ENCODE results near the gene XPR1. TPM values are rescaled to one million over a fixed set of nuclear protein-coding genes. Genes with fewer than 3 reads are reported as not detected.

The XPR1 gene
- total RNA-seq, 1 experiment from 2014 or later, result 16.8 TPM

- no peak overlapping the region for H3K27ac ChIP-seq
- ChIA-PET CTCF (no interaction called here), POLR2A (ENCODE audit: unreplicated experiment) (no interaction called here)
- no peaks in the 10 kb centered on the region for H3K27me3 ChIP-seq (ENCODE audit: insufficient read depth, low read depth)
- H3F3A ChIP-seq (ENCODE audit: insufficient read depth, low read depth), result no peaks in the 10 kb centered on the region
- H4K20me1 ChIP-seq (ENCODE audit: insufficient read depth), result no peaks in the 10 kb centered on the region
- H3K36me3 ChIP-seq (ENCODE audit: low read depth), result no peaks in the 10 kb centered on the region
- no peak overlapping the region for H2AFZ ChIP-seq
- intact Hi-C loops (cut with micrococcal nuclease; ENCODE audit: unreplicated experiment), result no loop called here
- DNase-seq, result no peak
- TF ChIP-seq EZH2 (IDR thresholded peaks at IDR 0.05; ENCODE audit: low read depth) (no peak), CTCF (conservative IDR thresholded peaks at IDR 0.05) (no peak)
- BruUV-seq (replicated peaks), result no TSS peak
- H3K4me1 ChIP-seq (replicated peaks; ENCODE audit: insufficient read depth), result no peaks in the 10 kb centered on the region
- H3K4me3 ChIP-seq, result no peak overlapping the region
- H3K79me2 ChIP-seq (ENCODE audit: low read depth), result no peaks in the 10 kb centered on the region
- no peak overlapping the region for H3K4me2 ChIP-seq
- H3K9me2 ChIP-seq (ENCODE audit: insufficient read depth), result no peaks in the 10 kb centered on the region
- no peaks in the 10 kb centered on the region for H3K9me3 ChIP-seq (ENCODE audit: insufficient read depth, low read depth)
Observed at GRCh38 chr1:180800945-180801344, 169.1 kb downstream of the XPR1 start.

GRCh38 chr1:180802813-180803212 is 171.0 kb downstream of the XPR1 start:
- no peaks in the 10 kb centered on the region for H3K4me1 ChIP-seq (replicated peaks; ENCODE audit: insufficient read depth)
- CTCF ChIA-PET, result no interaction called here
- intact Hi-C loops (cut with micrococcal nuclease; ENCODE audit: unreplicated experiment), result no loop called here
- no peaks in the 10 kb centered on the region for H3K79me2 ChIP-seq (ENCODE audit: low read depth)
- TF ChIP-seq CTCF (conservative IDR thresholded peaks at IDR 0.05) (no peak), EZH2 (IDR thresholded peaks at IDR 0.05; ENCODE audit: low read depth) (no peak)
- no peak overlapping the region for H3K4me3 ChIP-seq
- no peak for DNase-seq
- no peak overlapping the region for H3K27ac ChIP-seq
- BruUV-seq (replicated peaks), result no TSS peak
- no peaks in the 10 kb centered on the region for H3K27me3 ChIP-seq (ENCODE audit: insufficient read depth, low read depth)
- no peaks in the 10 kb centered on the region for H3K36me3 ChIP-seq (ENCODE audit: low read depth)
- no peaks in the 10 kb centered on the region for H4K20me1 ChIP-seq (ENCODE audit: insufficient read depth)
- no peaks in the 10 kb centered on the region for H3F3A ChIP-seq (ENCODE audit: insufficient read depth, low read depth)
- no peaks in the 10 kb centered on the region for H3K9me3 ChIP-seq (ENCODE audit: insufficient read depth, low read depth)
- no peak overlapping the region for H3K4me2 ChIP-seq
- H2AFZ ChIP-seq, result no peak overlapping the region
- no peaks in the 10 kb centered on the region for H3K9me2 ChIP-seq (ENCODE audit: insufficient read depth)
- POLR2A ChIA-PET (ENCODE audit: unreplicated experiment), result no interaction called here

GRCh38 chr1:180805316-180805715 is 173.5 kb downstream of the XPR1 start:
- H4K20me1 ChIP-seq (ENCODE audit: insufficient read depth), result no peaks in the 10 kb centered on the region
- H3F3A ChIP-seq (ENCODE audit: insufficient read depth, low read depth), result no peaks in the 10 kb centered on the region
- no peak for TF ChIP-seq EZH2 (IDR thresholded peaks at IDR 0.05; ENCODE audit: low read depth)
- ChIA-PET CTCF (no interaction called here), POLR2A (ENCODE audit: unreplicated experiment) (no interaction called here)
- no peak overlapping the region for H3K4me2 ChIP-seq
- DNase-seq, result no peak
- no peaks in the 10 kb centered on the region for H3K9me2 ChIP-seq (ENCODE audit: insufficient read depth)
- intact Hi-C loops (cut with micrococcal nuclease; ENCODE audit: unreplicated experiment), result no loop called here
- no peaks in the 10 kb centered on the region for H3K36me3 ChIP-seq (ENCODE audit: low read depth)
- H2AFZ ChIP-seq, result no peak overlapping the region
- H3K27me3 ChIP-seq (ENCODE audit: insufficient read depth, low read depth), result no peaks in the 10 kb centered on the region
- H3K4me1 ChIP-seq (replicated peaks; ENCODE audit: insufficient read depth), result no peaks in the 10 kb centered on the region
- H3K4me3 ChIP-seq, result no peak overlapping the region
- BruUV-seq (replicated peaks), result no TSS peak
- no peaks in the 10 kb centered on the region for H3K9me3 ChIP-seq (ENCODE audit: insufficient read depth, low read depth)
- no peak overlapping the region for H3K27ac ChIP-seq
- H3K79me2 ChIP-seq (ENCODE audit: low read depth), result no peaks in the 10 kb centered on the region

- Histone ChIP-seq H3K4me2 (no peak overlapping the region), H4K20me1 (ENCODE audit: insufficient read depth) (no peaks in the 10 kb centered on the region; the same call in 1 of the 2 replicates), H3F3A (ENCODE audit: insufficient read depth, low read depth) (no peaks in the 10 kb centered on the region), H3K27me3 (ENCODE audit: insufficient read depth, low read depth) (no peaks in the 10 kb centered on the region), H3K4me1 (replicated peaks; ENCODE audit: insufficient read depth) (no peaks in the 10 kb centered on the region), H3K4me3 (no peak overlapping the region), H3K9me3 (ENCODE audit: insufficient read depth, low read depth) (no peaks in the 10 kb centered on the region), H3K27ac (no peak overlapping the region), H3K79me2 (ENCODE audit: low read depth) (no peaks in the 10 kb centered on the region), H3K36me3 (ENCODE audit: low read depth) (no peaks in the 10 kb centered on the region), H2AFZ (no peak overlapping the region), H3K9me2 (ENCODE audit: insufficient read depth) (no peaks in the 10 kb centered on the region)
- TF ChIP-seq EZH2 (IDR thresholded peaks at IDR 0.05; ENCODE audit: low read depth) (no peak), CTCF (conservative IDR thresholded peaks at IDR 0.05) (no peak)
- DNase-seq, result no peak
- BruUV-seq (replicated peaks), result no TSS peak
- ChIA-PET POLR2A (ENCODE audit: unreplicated experiment) (no interaction called here), CTCF (no interaction called here)
- intact Hi-C loops (cut with micrococcal nuclease; ENCODE audit: unreplicated experiment), result no loop called here
Observed at GRCh38 chr1:180811298-180811697, 179.5 kb downstream of the XPR1 start.

All from PC-9 (cell line).